Trophoblast cell (in vitro differentiated cells and primary cell): ENCODE measurements around the gene CTNNA3.

Source experiments
- DNase-seq, 2 donors: peaks; one replicate each; pipeline ENCODE4 v3.0.0-alpha.2; 2016
- H2AFZ ChIP-seq: 2 replicates; pipeline ENCODE4 v1.6.1; 2013; ENCODE audit warnings: low read length, moderate library complexity, mild to moderate bottlenecking; ENCODE audit not compliant: insufficient read depth, poor library complexity
- H2AK5ac ChIP-seq: 2 replicates; pipeline ENCODE4 v1.6.1; 2013; ENCODE audit warnings: mild to moderate bottlenecking, low read length
- H2BK120ac ChIP-seq: 2 replicates; pipeline ENCODE4 v1.6.1; 2013; ENCODE audit warnings: low read length, mild to moderate bottlenecking, moderate library complexity; ENCODE audit not compliant: insufficient read depth, poor library complexity
- H2BK12ac ChIP-seq: 2 replicates; pipeline ENCODE4 v1.6.1; 2013; ENCODE audit warnings: mild to moderate bottlenecking, low read length, moderate library complexity
- H2BK5ac ChIP-seq: 2 replicates; pipeline ENCODE4 v1.6.1; 2013; ENCODE audit warnings: low read length, low read depth, moderate library complexity, mild to moderate bottlenecking; ENCODE audit not compliant: poor library complexity
- H3K14ac ChIP-seq: 2 replicates; pipeline ENCODE4 v1.6.1; 2013; ENCODE audit warnings: mild to moderate bottlenecking, low read length
- H3K18ac ChIP-seq: 2 replicates; pipeline ENCODE4 v1.6.1; 2013; ENCODE audit warnings: mild to moderate bottlenecking, low read length
- H3K23ac ChIP-seq: 2 replicates; pipeline ENCODE4 v1.6.1; 2013; ENCODE audit warnings: low read length
- H3K27ac ChIP-seq: 2 replicates; pipeline ENCODE4 v1.5.1; 2013; ENCODE audit warnings: low read depth, mild to moderate bottlenecking, inconsistent platforms, low read length, moderate library complexity
- H3K27me3 ChIP-seq: 2 replicates; pipeline ENCODE4 v1.6.1; 2013; ENCODE audit warnings: inconsistent platforms, mild to moderate bottlenecking, low read length, moderate library complexity; ENCODE audit not compliant: insufficient read depth
- H3K36me3 ChIP-seq, 2 experiments: 1 replicate in 1 of 2; 2 replicates in 1 of 2; pipeline ENCODE4 v1.6.1; 2013; ENCODE audit warnings: low read length in 2 of 2, mild to moderate bottlenecking in 2 of 2, moderate library complexity in 1 of 2; ENCODE audit not compliant: insufficient read depth in 2 of 2, control insufficient read depth in 1 of 2
- H3K4ac ChIP-seq: 2 replicates; pipeline ENCODE4 v1.6.1; 2013; ENCODE audit warnings: low read depth, mild to moderate bottlenecking, low read length, moderate library complexity
- H3K4me1 ChIP-seq, 2 experiments: 1 replicate in 1 of 2; 2 replicates in 1 of 2; pipeline ENCODE4 v1.6.1; 2013; ENCODE audit warnings: low read length in 2 of 2, mild to moderate bottlenecking in 2 of 2, moderate library complexity in 1 of 2; ENCODE audit not compliant: insufficient read depth in 2 of 2, control insufficient read depth in 1 of 2
- H3K4me2 ChIP-seq: 2 replicates; pipeline ENCODE4 v1.6.1; 2013; ENCODE audit warnings: inconsistent platforms, mild to moderate bottlenecking, low read length, moderate library complexity
- H3K4me3 ChIP-seq: 2 replicates; pipeline ENCODE4 v1.5.1; 2013; ENCODE audit warnings: mild to moderate bottlenecking, low read depth, low read length, inconsistent platforms
- H3K79me1 ChIP-seq: one replicate; pipeline ENCODE4 v1.6.1; 2013; ENCODE audit warnings: low read length
- H3K79me2 ChIP-seq: 2 replicates; pipeline ENCODE4 v1.6.1; 2013; ENCODE audit warnings: low read length, mild to moderate bottlenecking; ENCODE audit not compliant: control insufficient read depth, insufficient read depth, poor library complexity
- H3K9ac ChIP-seq: 2 replicates; pipeline ENCODE4 v1.6.1; 2013; ENCODE audit warnings: mild to moderate bottlenecking, low read length
- H3K9me3 ChIP-seq: 2 replicates; pipeline ENCODE4 v1.6.1; 2013; ENCODE audit warnings: low read depth, mild to moderate bottlenecking, control low read depth, inconsistent platforms, low read length; ENCODE audit not compliant: insufficient read depth
- H4K12ac ChIP-seq: 2 replicates; pipeline ENCODE4 v1.6.1; 2013; ENCODE audit warnings: low read depth, mild to moderate bottlenecking, low read length, moderate library complexity
- H4K8ac ChIP-seq: 2 replicates; pipeline ENCODE4 v1.6.1; 2013; ENCODE audit warnings: low read depth, mild to moderate bottlenecking, low read length, moderate library complexity
- H4K91ac ChIP-seq: one replicate; pipeline ENCODE4 v1.6.1; 2013; ENCODE audit warnings: low read depth, mild to moderate bottlenecking, low read length, moderate library complexity
- WGBS: extraction: QIAGEN DNeasy Blood & Tissue Kit; methylation state at CpG from one replicate; pipeline ENCODE4 v1.1.7; 2013; ENCODE audit warnings: missing lambda C conversion rate; ENCODE audit not compliant: insufficient read length, insufficient coverage; ENCODE audit errors: extremely low coverage; 5-methylcytosine and 5-hydroxymethylcytosine counted together

The CTNNA3 gene

GRCh38 chr10:67175354-67175753 is 520.6 kb downstream of the CTNNA3 start:
- Histone ChIP-seq H3K9ac (no peak overlapping the region), H3K4me1 (no peaks in the 10 kb centered on the region), H2BK5ac (no peak overlapping the region), H3K14ac (no peak overlapping the region), H3K4ac (no peak overlapping the region), H3K27me3 (no peaks in the 10 kb centered on the region), H2AK5ac (no peak overlapping the region), H2BK12ac (no peak overlapping the region), H2BK120ac (no peak overlapping the region), H3K36me3 (peaks cover 0 to 2% of the 10 kb centered on the region in 2 experiments), H2AFZ (no peak overlapping the region), H3K4me2 (no peak overlapping the region), H3K79me1 (no peaks in the 10 kb centered on the region), H3K18ac (no peak overlapping the region), H3K9me3 (no peaks in the 10 kb centered on the region), H4K91ac (no peak overlapping the region), H4K8ac (no peak overlapping the region), H3K4me3 (no peak overlapping the region), H3K23ac (no peak overlapping the region), H4K12ac (no peak overlapping the region), H3K27ac (no peak overlapping the region), H3K79me2 (no peaks in the 10 kb centered on the region)
- no CpG with 5 or more reads among the region's 2 CpGs for WGBS
- DNase-seq: no peak

GRCh38 chr10:67173787-67174186 is 522.2 kb downstream of the CTNNA3 start:
- no peak overlapping the region for H4K12ac ChIP-seq
- no peak overlapping the region for H3K4me3 ChIP-seq
- H3K9me3 ChIP-seq: no peaks in the 10 kb centered on the region
- no peak overlapping the region for H3K18ac ChIP-seq
- DNase-seq: no peak
- H4K8ac ChIP-seq: no peak overlapping the region
- no peak overlapping the region for H3K4me2 ChIP-seq
- no peak overlapping the region for H3K9ac ChIP-seq
- no peaks in the 10 kb centered on the region for H3K79me2 ChIP-seq
- no peak overlapping the region for H3K4ac ChIP-seq
- no peaks in the 10 kb centered on the region for H3K79me1 ChIP-seq
- no peak overlapping the region for H2BK12ac ChIP-seq
- no peak overlapping the region for H3K23ac ChIP-seq
- H3K14ac ChIP-seq: no peak overlapping the region
- H3K27me3 ChIP-seq: no peaks in the 10 kb centered on the region
- no peak overlapping the region for H2AK5ac ChIP-seq
- no peak overlapping the region for H2BK5ac ChIP-seq
- H3K27ac ChIP-seq: no peak overlapping the region
- H3K4me1 ChIP-seq: no peaks in the 10 kb centered on the region
- no peak overlapping the region for H4K91ac ChIP-seq
- H3K36me3 ChIP-seq: no peaks in the 10 kb centered on the region
- H2BK120ac ChIP-seq: no peak overlapping the region
- H2AFZ ChIP-seq: no peak overlapping the region

DNA sequence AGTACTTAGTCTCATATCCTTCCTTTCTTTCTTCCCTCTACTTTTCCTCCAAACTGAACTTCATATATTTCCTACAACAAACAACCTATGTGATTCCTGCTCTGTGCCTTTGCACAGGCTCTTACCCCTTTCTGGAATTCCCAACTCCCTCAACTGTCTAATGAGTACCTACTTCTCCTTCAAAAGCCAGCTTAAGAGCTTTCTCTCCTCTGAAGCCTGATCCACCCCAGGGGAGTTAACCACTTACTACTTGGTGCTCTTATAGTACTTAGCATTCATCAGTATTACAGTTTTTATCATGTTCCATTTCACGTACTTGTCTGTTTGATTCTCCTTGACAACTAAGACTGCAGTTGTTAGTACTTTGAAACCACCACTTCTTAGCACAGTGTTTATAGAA is 524.0 kb downstream of the CTNNA3 start:
- Histone ChIP-seq H3K23ac (no peak overlapping the region), H3K18ac (no peak overlapping the region), H3K4me1 (no peaks in the 10 kb centered on the region), H4K8ac (no peak overlapping the region), H3K4me3 (no peak overlapping the region), H2BK120ac (no peak overlapping the region), H3K27ac (no peak overlapping the region), H3K36me3 (no peaks in the 10 kb centered on the region), H3K9me3 (no peaks in the 10 kb centered on the region), H4K91ac (no peak overlapping the region), H3K79me2 (no peaks in the 10 kb centered on the region), H3K4ac (no peak overlapping the region), H3K4me2 (no peak overlapping the region), H3K14ac (no peak overlapping the region), H2BK12ac (no peak overlapping the region), H2BK5ac (no peak overlapping the region), H2AK5ac (no peak overlapping the region), H3K9ac (no peak overlapping the region), H2AFZ (no peak overlapping the region), H4K12ac (no peak overlapping the region), H3K79me1 (no peaks in the 10 kb centered on the region), H3K27me3 (no peaks in the 10 kb centered on the region)
- no CpG with 5 or more reads among the region's 1 CpG for WGBS
- DNase-seq: no peak

- Histone ChIP-seq H2AFZ (no peak overlapping the region), H3K4ac (no peak overlapping the region), H3K27me3 (no peaks in the 10 kb centered on the region), H3K79me1 (no peaks in the 10 kb centered on the region), H3K9me3 (no peaks in the 10 kb centered on the region), H4K91ac (no peak overlapping the region), H3K4me2 (no peak overlapping the region), H4K8ac (no peak overlapping the region), H3K9ac (no peak overlapping the region), H3K23ac (no peak overlapping the region), H3K4me1 (no peaks in the 10 kb centered on the region), H3K79me2 (no peaks in the 10 kb centered on the region), H3K27ac (no peak overlapping the region), H2BK120ac (no peak overlapping the region), H3K14ac (no peak overlapping the region), H3K4me3 (no peak overlapping the region), H3K36me3 (no peaks in the 10 kb centered on the region), H3K18ac (no peak overlapping the region), H2BK12ac (no peak overlapping the region), H4K12ac (no peak overlapping the region), H2BK5ac (no peak overlapping the region), H2AK5ac (no peak overlapping the region)
- peak in 1 of 2 donors; percentile 37 for DNase-seq
Observed at GRCh38 chr10:67156239-67156638, 539.8 kb downstream of the CTNNA3 start.

- WGBS: no CpG with 5 or more reads among the region's 2 CpGs
- Histone ChIP-seq H3K79me2 (no peaks in the 10 kb centered on the region), H2AK5ac (no peak overlapping the region), H3K27ac (no peak overlapping the region), H3K23ac (no peak overlapping the region), H4K8ac (no peak overlapping the region), H3K79me1 (no peaks in the 10 kb centered on the region), H4K91ac (no peak overlapping the region), H2AFZ (no peak overlapping the region), H3K14ac (no peak overlapping the region), H3K4me1 (no peaks in the 10 kb centered on the region), H3K4me3 (no peak overlapping the region), H3K4me2 (no peak overlapping the region), H2BK5ac (no peak overlapping the region), H3K18ac (no peak overlapping the region), H2BK12ac (no peak overlapping the region), H4K12ac (no peak overlapping the region), H3K4ac (no peak overlapping the region), H3K9ac (no peak overlapping the region), H3K9me3 (no peaks in the 10 kb centered on the region), H3K27me3 (no peaks in the 10 kb centered on the region), H3K36me3 (no peaks in the 10 kb centered on the region), H2BK120ac (no peak overlapping the region)
- DNase-seq: no peak
Observed at GRCh38 chr10:67151471-67151870, 544.5 kb downstream of the CTNNA3 start.
